Kidney epithelial cell (primary cell): ENCODE measurements around the gene GPR21. TPM values are rescaled to one million over a fixed set of nuclear protein-coding genes. Genes with fewer than 3 reads are reported as not detected.

Experiments used
- DNase-seq: peaks from one replicate; pipeline ENCODE4 v3.0.0-alpha.2; 2010; ENCODE audit warnings: low read depth
- H3K27me3 ChIP-seq: 2 replicates; pipeline ENCODE4 v1.6.0; 2011; ENCODE audit warnings: low read length; ENCODE audit not compliant: control insufficient read depth, insufficient read depth
- H3K36me3 ChIP-seq: 2 replicates; pipeline ENCODE4 v1.5.1; 2011; ENCODE audit warnings: low read length; ENCODE audit not compliant: control insufficient read depth, insufficient read depth
- H3K4me3 ChIP-seq: 2 replicates; pipeline ENCODE4 v1.5.1; 2011; ENCODE audit warnings: low read depth, mild to moderate bottlenecking, control low read depth, low read length
- total RNA-seq: library from RNA; depleted of rRNA; stranded (reverse); fragments of >200 nt; gene quantifications from 2 replicates; pipeline ENCODE4 v1.2.3, GENCODE V29; 2015
- TF ChIP-seq, protein P1 (sequence below): IDR thresholded peaks from 2 replicates; pipeline ENCODE4 v1.5.1; 2011; ENCODE audit warnings: mild to moderate bottlenecking, moderate library complexity, low read length, control low read depth, inconsistent platforms; ENCODE audit not compliant: insufficient read depth, poor library complexity, severe bottlenecking

Gene GPR21
- total RNA-seq, 1 donor from 2014 or later: 0.63 TPM

DNA sequence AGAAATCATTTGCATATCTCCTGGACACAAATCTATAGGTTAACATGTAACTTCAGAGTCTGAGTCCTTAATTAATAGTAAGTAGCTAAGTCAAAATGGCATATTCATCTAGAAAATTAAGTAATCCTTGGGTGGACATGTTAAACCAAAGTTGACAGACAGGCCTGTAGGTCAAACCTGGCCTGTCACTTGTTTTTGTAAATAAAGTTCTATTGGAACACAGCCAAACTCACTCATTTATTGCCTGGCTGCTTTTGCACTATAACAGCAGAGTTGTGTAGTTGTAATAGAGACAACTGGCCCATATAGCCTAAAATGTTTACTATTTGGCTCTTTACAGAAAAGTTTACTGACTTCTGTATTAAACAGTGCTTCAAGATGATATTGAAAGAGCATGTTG is 24.6 kb upstream of the GPR21 start:
- H3K27me3 ChIP-seq: no peaks in the 10 kb centered on the region
- no peak overlapping the region for H3K4me3 ChIP-seq
- TF ChIP-seq, protein P1, sequence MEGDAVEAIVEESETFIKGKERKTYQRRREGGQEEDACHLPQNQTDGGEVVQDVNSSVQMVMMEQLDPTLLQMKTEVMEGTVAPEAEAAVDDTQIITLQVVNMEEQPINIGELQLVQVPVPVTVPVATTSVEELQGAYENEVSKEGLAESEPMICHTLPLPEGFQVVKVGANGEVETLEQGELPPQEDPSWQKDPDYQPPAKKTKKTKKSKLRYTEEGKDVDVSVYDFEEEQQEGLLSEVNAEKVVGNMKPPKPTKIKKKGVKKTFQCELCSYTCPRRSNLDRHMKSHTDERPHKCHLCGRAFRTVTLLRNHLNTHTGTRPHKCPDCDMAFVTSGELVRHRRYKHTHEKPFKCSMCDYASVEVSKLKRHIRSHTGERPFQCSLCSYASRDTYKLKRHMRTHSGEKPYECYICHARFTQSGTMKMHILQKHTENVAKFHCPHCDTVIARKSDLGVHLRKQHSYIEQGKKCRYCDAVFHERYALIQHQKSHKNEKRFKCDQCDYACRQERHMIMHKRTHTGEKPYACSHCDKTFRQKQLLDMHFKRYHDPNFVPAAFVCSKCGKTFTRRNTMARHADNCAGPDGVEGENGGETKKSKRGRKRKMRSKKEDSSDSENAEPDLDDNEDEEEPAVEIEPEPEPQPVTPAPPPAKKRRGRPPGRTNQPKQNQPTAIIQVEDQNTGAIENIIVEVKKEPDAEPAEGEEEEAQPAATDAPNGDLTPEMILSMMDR: no peak
- H3K36me3 ChIP-seq: no peaks in the 10 kb centered on the region
- no peak for DNase-seq

DNA sequence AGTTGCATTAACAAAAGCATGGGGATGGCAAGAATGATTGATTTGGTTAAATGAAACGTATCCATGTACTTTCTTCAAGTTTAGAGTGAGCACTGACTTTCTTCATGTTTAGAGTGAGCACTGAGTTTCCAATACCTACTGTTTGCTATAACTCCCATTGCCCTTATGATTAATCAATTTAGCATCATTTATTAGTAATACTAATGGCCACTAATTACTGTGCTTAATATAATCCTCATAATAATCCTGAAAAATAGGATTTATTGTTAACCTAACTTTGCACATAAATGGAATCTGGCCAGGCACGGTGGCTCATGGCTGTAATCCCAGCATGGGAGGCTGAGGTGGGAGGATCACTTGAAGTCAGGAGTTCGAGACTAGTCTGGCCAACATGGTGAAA is 22.1 kb upstream of the GPR21 start:
- Histone ChIP-seq H3K4me3 (no peak overlapping the region), H3K36me3 (no peaks in the 10 kb centered on the region), H3K27me3 (no peaks in the 10 kb centered on the region)
- no peak for DNase-seq
- TF ChIP-seq, protein P1: no peak

DNA sequence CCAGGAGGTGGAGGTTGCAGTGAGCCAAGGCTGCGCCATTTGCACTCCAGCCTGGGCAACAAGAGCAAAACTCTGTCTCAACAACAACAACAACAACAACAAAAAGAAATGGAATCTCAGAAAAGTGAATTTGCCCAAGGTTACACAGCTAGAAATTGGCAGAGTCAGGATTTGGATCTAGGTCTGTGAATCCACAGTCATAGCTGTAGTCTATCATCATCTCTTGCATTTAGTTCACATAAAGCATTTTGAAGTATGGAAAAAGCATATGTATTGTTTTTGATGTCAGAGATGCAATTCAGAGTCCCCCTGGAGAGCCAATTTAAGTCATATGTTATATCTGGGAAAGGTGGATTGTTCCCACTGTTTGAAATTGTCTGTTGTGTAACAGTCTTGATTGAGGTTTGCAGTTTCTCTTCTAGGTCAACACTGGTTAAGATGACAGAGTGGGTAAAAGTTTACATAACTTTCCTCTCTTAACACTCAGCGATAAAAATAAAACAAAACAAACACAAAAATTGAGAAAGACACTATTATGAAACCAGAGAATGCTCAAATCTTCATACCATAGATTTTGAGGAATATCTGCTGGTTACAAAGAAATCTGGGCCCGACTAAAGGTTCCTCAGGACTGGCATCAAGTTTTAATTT is 21.5 kb upstream of the GPR21 start:
- no peak for DNase-seq
- no peaks in the 10 kb centered on the region for H3K36me3 ChIP-seq
- TF ChIP-seq, protein P1: no peak

DNA sequence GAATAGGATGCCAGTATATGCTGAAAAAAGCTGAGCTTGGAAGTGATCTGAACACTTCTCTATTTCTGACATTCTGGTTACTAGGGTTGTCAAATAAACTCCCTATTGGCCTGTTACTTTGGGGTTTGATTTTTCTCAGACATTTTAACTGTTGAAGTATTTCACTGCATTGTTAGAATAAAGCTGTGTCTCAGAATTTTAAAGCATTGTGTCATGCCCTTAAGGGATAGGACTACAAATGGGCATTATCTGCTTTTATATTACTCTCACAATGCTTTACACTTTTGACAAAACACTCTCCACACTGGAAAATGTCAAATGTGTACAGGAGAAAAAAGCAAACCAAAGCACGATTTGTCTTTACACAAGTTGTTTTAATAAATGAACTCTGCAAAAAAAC is 16.8 kb upstream of the GPR21 start:
- Histone ChIP-seq H3K36me3 (no peaks in the 10 kb centered on the region), H3K27me3 (no peaks in the 10 kb centered on the region), H3K4me3 (no peak overlapping the region)
- TF ChIP-seq, protein P1: no peak
- no peak for DNase-seq

More for the DNA sequence above, 21.5 kb upstream of the GPR21 start:
- H3K4me3 ChIP-seq: no peak overlapping the region
- H3K27me3 ChIP-seq: no peaks in the 10 kb centered on the region

DNA sequence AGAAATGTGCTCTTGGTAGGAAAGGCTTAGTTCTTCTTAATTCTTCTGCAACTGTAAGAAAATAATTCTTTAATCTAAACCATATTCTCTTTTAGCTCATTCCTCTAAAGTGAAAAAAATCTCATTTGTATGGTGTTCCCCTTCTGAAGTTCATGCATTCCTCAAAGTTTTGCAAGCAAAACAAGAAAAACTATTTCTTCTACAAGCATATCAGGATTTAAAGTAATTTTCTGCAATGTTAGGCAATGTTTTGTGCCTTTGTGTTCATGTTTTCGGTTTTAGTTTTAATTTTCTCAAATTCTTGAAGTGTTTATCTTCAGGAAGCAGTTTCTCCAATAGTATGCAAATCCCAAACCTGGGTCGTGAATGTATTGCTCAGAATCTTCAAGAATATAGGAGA is 12.7 kb upstream of the GPR21 start:
- TF ChIP-seq, protein P1: no peak
- no peaks in the 10 kb centered on the region for H3K36me3 ChIP-seq
- DNase-seq: no peak
- no peak overlapping the region for H3K4me3 ChIP-seq
- no peaks in the 10 kb centered on the region for H3K27me3 ChIP-seq

DNA sequence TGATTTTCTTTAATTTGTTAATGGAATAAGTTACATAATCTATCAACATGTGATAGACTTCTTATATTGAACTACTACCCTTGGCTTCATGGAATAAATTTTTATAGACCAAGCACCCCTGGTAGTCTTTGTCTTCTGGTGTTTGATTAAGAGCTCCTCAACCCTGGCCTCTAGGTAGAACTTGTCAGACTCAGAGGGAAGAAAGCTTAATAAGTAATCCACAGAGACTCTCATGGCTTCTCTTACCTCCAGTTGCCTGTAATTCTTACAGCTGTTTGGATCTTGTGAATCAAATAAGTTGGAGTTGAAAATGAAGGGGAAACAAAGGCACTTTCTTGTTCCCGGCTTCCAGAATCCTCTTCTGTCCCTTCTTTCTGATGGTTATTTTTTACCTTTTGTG is 7.0 kb upstream of the GPR21 start:
- no peak overlapping the region for H3K4me3 ChIP-seq
- DNase-seq: no peak
- no peaks in the 10 kb centered on the region for H3K27me3 ChIP-seq
- TF ChIP-seq, protein P1: no peak
- H3K36me3 ChIP-seq: no peaks in the 10 kb centered on the region
